Measurements from ENCODE around the gene PTPRF.

DNA sequence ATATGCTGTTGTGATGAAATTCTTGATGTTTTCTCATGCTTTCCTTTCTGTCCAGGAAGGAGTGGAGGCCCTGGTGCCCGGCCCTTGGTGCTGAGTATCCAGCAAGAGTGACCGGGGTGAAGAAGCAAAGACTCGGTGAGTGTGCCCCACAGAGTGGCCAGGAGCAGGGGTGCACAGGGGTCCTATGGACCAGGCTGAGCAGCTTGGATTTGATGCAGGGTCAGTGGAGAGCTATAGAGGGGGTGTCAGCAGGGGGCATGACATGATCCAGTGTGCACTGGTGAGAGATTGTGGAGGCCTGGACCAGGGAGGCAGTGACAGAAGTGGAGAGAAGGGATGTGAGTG, 7.4 kb downstream of the PTPRF start:
- TF ChIP-seq POLR2A (IDR thresholded peaks at IDR 0.05; ENCODE audit: low read length): no peak
- TF ChIP-seq GATA1 (IDR thresholded peaks at IDR 0.05; ENCODE audit: low read depth, low read length): no peak
